Measurements from ENCODE around the gene JAG1.

The JAG1 gene

DNA sequence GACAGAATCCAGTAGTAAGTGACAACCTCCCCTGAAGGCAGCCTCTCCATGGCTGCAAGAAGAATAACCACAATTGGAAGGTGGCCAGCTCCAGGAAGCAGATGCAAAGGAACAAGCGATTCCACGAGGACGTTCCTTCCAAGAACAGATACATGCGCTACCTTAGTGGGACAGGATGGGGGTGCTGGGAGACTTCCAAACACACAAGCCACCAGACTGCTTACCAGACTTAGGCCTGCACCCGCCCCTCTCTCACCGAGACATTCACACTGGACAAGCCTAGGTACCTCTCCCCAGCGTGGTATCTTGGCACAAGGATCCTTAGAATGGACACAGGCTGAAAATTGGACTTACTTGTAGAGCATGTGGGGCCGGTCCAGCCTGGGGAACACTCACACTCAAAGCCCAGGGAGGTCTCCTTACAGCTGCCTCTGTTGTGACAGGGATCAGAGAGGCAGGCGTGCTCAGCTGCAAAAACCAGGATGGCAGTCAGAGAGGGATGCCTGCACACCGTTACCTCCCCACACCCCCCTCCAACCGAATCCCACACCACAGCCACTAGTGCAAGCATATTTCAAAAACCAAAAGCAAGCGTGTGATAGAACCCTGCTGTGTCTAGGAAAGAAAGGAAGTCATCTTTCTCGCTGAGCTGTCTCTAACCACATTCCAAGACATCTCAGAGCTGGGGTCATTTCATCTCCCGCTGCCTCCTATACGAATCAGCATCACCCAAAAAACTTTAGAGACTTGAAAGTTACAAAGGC lies 22.4 kb downstream of the JAG1 start:
- no peak for DNase-seq

DNA sequence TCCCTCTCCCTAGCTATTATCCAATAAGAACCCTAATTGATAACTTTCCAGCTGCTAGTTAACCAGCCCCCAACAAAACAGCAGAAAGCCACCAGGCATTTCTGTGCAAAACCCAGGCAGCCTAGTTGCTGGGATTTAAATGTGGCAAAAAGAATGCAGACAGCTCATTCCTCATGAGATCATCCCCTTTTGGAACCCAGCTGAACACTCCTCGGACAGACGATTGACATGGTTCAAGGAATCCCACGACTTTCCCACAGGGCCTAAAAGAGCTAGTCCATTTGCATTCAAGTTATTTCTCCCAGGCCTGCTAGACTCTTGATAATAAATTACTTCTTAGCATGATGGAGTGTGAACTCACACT lies 24.0 kb downstream of the JAG1 start:
- no peak for DNase-seq

DNA sequence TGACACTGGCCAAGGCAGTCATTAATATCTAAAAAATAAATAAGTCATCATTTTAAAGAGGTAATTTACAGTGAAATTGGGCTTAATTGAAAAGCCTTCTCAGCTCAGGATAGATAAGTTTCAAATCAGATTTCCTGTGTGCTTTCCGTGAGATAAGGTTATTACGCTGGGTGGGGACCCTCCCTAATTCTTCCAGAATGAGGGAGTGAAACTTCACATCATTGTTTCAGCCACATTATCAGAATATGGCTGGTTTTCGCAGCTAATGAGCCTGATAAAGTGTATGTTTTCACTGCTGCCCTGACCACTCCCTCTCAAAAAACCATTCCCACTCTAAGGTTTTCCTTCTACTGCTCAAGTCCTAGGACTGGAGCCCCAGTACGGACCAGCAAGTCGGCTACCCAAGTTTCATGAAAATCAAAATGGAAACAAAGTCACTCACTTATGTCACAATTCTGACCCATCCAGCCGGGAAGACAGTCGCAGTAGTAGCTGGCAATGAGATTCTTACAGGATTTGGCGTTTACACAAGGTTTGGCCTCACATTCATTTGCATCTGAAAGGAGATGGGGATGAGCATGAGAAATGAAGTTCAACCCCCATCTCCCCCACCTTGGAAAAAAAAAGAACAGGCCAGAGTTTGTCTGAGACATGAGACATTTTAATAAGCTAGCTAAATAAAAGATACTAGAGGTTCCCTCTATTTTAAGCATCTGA lies 24.6 kb downstream of the JAG1 start:
- no peak for DNase-seq

DNA sequence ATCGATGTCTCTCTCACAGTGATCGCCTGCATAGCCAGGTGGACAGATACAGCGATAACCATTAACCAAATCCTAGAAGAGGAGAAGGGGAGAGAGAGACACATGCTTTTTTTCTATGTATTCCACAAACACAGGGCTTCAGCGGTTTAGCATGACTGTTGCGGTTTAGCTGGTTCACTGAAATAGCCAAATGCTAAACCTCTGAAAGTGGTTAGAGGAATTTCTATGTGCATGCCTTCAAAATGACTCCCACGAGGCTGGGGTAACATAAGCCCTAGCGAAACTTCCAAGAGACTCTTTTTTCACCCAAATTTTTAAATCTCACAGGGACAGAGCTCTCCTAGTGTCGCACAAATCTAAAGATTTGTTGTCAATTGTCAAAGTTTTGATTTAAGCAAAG lies 25.1 kb downstream of the JAG1 start:
- DNase-seq: no peak

DNA sequence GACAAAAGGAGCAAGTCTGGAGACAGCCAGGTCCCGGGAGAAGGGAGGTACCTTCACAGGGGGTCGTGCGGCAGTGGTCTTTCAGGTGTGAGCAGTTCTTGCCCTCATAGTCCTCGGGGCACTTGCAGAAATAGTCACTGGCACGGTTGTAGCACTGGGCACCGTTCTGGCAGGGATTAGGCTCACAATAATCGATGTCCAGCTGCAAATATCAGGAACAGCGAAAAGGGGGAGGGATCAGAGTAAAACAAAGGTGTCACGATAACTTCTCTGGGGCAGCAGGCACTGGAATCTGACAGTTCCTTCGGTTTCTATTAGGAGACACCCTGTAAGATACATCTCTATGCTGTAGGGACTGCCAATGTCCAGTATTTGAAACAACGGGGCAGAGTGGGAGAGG lies 25.9 kb downstream of the JAG1 start:
- DNase-seq: no peak

DNA sequence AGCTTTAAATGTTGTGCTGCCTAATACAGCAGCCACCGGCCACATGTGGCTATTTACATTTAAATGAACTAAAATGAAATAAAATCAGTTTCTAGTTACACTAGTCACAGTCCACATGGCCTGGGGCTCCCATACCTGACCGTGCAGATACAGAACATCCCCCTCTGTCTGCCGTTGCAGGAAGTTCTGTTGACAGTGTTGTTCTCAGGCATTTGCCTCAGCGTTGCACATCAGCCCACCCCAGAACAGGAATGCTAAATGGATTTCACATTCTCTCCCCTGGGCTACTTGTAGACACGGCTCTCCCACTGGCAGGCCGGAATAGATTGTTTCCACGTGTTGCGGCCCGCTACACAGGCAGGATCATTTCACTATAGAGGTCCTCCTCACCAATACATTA lies 26.3 kb downstream of the JAG1 start:
- DNase-seq: no peak

DNA sequence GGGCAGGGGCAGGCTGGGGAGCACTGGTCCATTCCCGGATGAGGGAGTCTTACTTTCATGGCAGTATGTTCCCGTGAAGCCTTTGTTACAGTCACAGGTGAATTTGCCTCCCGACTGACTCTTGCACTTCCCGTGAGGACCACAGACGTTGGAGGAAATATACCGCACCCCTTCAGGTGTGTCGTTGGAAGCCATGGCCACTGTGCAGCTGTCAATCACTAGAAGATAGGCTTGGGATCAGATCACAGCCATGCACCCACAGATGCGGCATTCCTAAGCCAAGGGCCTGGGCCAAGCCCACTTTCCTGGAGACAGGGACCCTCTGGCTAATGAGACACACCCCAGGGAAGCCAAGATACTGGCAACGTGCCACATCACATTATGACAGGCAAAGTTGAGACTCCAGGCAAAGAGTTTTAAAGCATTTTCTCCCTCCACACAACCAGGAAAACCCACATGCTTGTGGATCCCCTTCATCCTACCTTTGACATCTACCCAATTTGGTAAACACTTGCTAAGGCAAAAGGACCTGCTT lies 26.8 kb downstream of the JAG1 start:
- no peak for DNase-seq

DNA sequence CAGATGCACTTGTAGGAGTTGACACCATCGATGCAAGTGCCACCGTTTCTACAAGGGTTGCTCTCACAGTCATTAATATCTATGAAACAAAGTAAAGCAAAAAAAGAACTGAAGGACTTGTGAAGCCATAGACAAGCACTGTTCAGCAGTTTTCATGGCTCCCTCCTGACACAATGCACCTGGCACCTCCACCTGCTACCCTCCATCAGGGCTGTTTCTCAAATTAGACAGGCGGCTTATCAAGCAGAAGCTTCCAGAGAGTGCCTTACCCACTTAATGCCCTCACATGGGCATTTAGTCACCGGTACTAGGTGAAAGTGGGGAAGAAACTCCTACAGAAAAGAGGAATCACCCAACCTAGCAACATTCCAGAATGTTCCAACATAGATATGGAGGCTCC lies 27.8 kb downstream of the JAG1 start:
- DNase-seq: no peak

DNA sequence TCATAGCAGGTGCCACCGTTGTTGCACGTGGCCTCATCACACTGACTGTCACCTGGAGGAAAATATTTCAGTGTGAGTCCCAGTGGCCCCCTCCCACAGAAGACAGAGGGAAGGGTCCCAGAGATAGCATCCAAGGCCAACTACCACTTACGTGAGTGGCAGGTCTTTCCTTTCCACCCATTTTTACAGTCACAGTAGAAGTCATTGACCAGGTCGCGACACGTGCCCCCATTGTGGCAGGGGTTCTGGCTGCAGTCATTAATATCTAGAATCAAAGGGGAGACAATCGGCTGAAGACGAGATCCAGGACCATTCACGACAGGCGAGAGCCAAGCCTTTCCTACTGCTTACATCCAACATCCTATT lies 28.6 kb downstream of the JAG1 start:
- no peak for DNase-seq

DNA sequence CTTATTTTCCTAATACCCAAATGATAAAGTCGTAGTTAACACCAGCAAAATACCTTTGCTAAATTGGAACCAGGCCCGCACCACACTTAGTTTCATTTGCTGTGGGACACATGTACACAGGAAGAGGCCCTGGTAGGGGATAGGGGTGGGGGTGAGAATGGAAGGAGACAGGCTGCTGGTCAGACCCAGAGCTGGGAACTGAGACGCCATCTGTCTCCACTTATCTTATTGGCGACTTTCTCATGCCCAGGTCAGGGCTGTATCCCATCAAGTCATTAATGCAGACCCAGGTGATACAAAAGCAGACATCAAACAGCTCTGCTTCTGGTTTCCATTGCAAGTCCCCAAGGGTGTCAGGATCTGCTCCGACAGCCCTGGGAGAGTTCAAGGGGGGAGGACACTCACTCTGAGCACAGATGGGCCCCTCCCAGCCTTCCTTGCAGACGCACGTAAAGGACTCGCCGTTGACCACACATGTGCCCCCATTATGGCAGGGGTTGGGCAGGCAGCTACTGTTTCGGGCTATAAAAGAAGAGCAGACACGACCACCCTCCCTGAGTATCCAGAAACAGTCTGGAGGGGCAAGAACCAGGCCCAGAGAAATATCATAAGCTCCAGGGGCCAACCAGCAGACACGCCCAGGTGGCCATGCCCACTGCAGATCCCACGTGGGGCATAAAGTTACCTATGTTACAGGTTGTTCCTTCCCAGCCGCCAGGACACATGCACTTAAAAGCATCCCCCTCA lies 29.2 kb downstream of the JAG1 start:
- no peak for DNase-seq

DNA sequence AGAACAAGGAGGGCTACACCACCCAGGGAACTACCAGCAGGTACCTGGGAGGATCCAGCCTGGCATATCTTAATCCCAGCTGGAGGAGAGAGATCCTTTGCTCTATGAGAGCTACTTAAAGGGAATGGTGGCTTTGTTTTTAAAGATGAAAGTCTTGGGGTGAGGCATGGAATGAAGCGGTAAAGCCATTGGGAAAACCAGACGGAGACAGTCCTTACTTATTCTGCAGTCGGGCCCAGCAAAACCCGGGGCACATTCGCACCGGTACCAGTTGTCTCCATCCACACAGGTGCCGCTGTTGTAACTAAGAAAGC lies 30.3 kb downstream of the JAG1 start:
- no peak for DNase-seq

DNA sequence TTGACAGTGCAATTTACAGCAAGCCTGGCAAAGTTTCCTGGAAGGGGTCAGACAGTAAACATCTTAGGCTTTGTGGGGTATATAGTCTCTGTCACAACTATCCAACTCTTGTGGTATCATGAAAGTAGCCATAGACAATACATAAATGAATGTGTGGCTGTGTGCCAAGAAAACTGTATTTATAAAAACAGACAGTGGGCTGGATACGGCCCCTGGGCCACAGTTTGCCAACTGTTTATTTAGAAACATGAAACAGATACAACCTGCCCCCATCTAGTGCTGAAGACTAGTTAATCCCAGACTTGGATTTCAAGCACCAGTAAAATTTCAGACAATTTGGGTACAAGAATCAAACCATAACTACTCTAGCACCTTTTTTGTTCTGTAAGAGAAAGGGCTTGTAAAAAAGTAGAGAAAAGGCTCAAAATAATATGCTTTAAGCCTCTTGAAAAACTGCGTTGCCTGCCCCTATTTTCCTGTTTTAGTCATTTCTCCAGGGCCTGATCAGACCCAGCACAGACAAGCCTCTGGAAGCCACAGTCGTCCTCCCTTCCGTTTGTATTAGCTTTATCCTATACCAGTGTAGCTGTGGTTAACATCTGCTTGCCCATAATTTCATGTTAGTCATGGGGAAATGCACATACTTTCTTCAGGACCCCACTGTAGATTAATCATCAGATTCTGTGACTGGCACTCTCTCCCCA lies 30.8 kb downstream of the JAG1 start:
- DNase-seq: no peak

DNA sequence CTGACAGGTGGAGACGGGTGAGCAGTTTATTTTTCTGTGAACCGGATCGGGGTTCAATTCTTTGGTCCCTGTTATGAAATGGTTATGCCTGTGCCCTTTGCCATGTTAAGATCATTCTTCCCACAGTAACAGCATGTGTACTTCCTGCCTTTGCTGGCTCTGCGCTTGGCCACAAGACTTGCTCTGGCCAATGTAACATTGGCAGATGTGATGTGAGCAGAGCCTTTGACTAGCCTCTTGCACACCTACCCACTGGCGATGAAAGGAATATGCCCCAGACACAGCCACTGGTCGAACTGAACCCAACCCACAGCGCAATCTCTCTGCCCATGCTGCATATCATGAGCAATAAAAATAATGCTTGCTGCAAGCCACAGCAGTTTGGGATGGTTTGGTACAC lies 31.9 kb downstream of the JAG1 start:
- DNase-seq: no peak

DNA sequence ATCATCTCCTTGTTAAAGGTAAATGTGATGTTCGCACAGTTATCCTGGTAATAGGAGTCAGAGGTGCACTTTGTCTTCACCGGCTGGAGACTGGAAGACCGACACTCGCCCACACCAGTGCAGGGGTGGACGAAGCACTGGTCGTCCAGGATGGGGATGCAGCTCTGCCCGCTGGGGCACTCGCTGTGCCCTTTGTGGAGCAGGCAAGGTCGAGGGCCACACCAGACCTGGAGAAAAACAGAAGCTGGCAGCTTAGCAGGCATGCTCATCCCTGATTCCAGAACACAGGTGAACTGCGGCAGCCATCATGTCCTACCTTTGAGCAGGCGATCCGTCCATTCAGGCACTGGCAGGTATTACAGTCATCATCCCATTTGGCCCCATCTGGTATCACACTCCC lies 32.3 kb downstream of the JAG1 start:
- no peak for DNase-seq

DNA sequence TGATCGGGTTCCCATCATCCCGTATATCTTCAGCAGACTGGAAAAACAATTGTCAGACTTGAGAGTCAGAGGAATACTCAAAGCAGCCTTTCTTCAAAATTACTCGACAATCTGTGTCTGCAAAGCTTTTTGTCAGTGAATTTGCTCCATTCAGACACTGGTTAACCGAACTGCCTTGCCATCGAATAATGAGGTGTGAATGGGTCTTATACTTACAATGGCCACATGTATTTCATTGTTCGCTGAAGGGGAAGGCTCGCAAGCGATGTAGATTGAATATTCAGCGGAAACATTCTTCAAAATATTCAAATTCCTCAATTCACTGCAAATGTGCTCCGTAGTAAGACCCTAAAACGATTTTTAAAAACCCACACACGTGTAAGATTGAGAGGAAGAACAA lies 32.9 kb downstream of the JAG1 start:
- no peak for DNase-seq

DNA sequence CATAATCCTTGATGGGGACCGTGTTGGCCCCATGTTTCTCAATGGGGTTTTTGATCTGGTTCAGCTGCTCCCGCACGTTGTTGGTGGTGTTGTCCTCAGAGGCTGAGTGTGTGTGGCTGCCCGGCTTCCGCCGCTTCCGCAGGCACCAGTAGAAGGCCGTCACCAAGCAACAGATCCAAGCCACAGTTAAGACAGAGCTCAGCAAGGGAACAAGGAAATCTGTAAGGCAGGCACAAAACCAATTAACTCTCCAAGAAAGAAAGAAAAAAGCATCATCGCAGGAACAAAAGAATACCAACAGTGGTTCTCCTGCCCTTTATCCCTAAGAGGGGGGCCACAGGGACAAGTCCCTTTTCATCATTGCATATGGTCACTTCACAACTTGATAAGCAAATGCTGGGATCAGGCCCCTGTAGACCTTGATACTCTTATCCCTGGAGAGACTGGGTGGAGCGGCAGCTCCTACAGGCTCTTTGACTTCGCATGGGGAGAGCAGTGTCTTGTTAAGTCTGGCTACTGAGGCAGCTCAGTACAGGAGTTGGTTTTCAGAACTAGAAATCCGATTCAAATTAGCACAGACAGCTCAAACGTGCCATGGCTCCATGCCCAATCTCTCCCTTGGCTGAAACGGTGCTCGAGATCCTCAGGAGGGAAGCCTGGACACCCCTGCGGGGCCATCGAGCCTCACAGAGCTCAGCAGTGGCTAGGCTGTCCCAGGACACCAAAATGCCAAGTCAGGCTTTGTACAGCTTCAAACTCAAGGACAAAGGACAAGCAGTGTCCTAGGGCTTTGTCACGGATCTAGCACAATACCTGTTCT lies 33.9 kb downstream of the JAG1 start:
- no peak for DNase-seq

DNA sequence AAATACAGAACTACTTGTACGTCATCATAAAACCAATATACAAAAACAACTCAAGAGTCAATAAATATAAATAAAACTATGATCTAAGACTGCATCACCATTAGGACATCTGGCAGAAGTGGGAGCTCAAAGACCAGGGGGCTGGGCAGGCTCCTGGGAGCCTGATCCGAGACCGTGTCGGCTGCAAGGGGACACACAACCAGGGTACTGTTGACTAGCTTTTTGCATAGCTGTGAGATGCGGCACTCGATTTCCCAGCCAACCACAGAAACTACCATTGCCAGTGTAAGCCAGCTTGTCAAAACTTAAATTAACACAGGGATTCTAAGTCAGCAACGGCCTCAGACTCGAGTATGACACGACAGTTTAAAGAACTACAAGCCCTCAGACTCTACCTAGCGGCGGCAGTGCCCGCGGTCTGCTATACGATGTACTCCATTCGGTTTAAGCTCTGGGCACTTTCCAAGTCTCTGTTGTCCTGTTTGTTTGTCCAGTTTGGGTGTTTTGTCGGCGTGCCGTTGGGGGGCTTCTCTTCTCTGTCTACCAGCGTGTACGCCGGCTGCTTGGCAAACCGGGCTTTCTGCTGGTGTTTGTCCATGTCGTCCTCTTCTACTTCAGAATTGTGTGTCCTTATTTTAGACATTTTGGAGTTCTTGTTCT lies 34.6 kb downstream of the JAG1 start:
- no peak for DNase-seq

DNA sequence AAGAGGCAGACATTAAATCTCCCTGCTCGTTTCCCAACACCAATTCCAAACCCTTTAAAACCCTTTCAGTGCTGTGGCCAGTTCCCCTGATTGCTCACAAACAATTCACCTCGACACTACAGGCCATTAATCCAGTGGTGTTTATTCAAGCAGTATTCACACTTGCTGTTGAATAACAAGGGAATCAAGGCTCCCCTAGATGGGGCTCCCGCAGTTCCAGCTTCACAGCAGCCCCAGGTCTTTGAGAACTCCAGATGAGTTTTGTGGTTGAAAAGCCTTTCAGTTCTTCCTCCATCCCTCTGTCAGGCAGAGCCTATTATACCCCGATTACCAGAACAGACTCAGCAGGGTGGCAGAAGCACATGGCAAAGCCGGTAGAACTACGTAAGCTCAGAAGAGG lies 36.2 kb downstream of the JAG1 start:
- no peak for DNase-seq

DNA sequence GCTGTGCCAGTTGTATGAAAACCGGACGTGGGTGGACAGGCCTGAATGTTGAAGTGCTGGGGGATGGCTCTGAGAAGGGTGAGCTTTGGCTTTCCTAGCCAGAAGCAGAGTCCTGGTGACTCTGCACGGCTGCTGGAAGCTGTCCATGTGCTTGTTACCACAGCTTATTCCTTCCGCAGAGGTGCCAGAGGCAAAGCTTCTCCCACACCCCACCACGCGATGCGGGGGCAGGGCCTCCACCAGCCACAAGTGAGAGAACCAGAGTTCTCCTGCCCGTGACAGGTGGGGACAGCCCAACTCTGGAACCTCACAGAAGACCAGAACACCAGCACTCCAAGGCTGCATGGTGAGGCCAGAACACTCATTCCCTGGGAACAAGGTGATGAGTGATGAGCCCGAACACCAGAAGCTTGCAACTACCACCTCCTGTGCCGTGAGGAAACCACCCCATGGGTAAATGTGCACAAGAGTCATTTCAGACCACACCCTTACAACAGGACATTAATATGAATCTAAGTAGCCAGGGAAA lies 36.7 kb downstream of the JAG1 start:
- DNase-seq: no peak

DNA sequence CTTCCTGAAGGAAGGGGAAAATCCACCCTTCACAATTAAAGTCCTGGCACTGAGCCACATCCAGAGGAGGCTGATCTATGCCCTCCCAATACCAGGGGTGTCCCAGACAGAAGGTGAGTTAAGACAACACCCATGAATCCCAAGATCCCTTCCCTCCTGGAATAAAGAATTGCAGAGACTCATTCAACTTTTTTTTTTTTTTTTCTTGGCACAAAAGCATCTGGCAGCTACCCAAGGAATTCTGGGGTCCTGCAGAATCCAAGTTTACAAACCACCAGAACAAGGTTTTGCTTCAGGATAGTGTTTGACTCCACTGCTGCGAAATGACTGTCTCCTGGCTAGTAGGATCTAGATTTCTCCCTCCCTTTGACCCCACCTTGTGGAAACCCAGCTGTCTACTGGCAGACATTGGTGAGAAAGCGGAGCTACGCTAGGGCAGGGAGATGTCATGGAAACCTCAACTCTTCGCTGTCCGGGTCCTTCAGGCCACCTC lies 37.4 kb downstream of the JAG1 start:
- DNase-seq: no peak

DNA sequence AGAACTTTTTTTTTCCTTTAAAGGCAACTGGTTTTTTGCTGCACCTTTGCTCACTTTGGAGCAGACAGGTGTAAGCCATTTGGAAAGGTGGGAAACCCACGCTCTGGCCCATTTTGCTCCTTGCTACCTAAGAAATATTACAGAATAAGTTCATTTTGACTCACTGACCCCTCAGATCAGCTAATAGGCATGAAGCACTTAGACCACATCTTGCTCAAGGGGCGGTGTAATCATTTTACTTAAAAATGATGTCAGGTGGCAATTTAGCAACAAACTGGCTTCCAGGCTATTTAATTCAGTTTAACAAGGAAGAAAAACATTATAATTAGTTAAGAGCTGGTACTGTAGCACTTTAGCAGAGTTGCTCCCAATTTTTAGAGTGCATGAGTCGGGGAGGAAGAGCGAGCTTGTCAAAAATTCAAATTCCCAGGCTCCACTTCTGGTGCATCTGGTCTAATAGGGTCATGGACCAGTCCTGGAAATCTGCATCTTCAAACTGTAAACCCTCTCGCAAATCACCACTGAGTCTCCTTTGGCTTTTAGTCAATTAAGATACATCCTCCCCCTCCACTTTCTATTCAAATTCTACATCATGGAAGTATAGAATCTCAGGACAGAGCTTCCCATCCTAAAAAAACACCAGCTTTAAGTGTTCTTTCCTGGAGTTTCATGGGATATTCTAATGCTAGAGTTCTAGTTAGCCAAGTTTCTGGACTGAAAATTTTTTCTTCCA lies 38.2 kb downstream of the JAG1 start:
- no peak for DNase-seq

Data from activated CD4-positive, alpha-beta T cell treated with anti-CD3 and anti-CD28 coated beads for 4 hours (primary cell).